HG02884 (cell line): Measurements from ENCODE around the gene ERCC6.

Experiments
- ATAC-seq: cut with Tn5 transposase; IDR thresholded peaks from one replicate; pipeline ENCODE4 v1.9.1; 2021; ENCODE audit warnings: mild to moderate bottlenecking, moderate library complexity; ENCODE audit not compliant: unreplicated experiment

ERCC6 gene

DNA sequence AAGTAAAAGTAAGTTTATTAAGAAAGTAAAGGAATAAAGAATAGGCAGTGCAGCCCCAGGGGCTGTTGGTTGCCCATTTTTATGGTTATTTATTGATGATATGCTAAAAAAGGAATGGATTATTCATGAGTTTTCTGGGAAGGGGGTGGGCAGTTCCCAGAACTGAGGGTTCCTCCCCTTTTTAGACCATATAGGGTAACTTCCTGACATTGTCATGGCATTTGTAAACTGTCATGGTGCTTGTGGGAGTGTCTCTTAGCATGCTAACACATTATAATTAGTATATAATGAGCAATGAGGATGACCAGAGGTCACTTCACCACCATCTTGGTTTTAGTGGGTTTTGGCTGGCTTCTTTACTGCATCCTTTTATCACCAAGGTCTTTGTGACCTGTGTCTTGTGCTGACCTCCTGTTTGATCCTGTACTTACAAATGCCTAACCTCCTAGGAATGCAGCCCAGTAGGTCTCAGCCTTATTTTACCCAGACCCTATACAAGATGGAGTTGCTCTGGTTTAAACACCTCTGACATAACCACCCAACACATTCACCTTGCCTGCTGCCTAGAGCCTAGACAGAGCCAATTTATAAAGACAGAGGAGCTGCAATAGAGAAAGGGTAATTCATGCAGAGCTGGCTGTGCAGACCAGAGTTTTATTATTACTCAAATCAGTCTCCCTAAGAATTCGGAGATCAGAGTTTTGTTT lies 10.9 kb upstream of the ERCC6 start:
- no peak for ATAC-seq

DNA sequence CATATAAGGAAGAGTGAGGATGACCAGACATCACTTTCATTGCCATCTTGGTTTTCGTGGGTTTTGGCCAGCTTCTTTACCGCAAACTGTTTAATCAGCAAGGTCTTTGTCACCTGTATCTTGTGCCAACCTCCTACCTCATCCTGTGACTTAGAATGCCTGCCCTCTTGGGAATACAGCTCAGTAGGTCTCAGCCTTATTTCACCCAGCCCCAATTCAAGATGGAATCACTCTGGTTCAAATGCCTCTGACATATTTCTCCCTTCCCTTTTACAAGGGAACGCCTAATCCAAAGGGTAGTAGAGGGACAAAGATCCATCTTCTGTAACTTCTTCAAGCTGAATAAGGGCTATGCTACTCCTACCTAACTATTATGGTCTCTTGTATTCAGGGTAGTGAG lies 4.7 kb upstream of the ERCC6 start:
- no peak for ATAC-seq

DNA sequence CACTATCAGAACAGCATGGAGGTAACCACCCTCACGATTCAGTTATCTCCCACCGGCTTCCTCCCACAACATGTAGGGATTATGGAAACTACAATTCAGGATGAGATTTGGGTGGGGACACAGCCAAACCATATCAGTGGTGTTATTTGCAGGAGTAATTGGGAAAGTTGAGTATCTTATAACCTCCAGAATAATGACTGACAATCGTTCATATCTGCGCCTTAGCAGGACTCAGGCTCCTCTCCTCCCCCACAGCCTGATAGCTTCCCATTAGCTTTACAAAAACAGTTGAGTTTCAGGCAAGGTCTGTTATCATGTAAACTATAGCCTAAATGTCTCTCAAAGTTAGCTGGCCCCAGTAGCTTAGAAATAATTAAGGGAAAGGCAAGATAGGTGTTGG lies 3.4 kb upstream of the ERCC6 start:
- ATAC-seq, result no peak

DNA sequence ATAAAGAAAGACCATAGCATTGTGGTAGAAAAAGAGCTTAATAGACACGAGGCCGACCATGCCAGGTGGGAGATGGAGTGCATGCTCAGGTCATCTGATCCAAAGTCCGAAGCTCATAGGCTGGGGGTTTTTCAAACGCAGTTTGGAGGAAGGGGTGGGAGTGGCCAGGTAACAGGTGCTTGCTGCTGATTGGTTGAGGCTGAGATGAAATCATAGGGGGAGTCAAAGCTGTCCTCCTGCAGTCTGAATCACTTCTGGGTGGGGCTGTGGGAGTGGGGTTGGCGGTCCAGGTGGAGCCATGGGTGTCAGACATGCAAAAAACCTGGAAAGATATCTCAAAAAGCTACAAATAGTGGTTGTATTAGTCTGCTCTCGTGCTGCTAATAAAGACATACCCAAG lies 2.8 kb upstream of the ERCC6 start:
- no peak for ATAC-seq

GRCh38 chr10:49540056-49540797 lies 1.3 kb upstream of the ERCC6 start:
- no peak for ATAC-seq

- peak; percentile 4 for ATAC-seq
Measured at GRCh38 chr10:49539320-49539885, 482 bp upstream of the ERCC6 start.

GRCh38 chr10:49534670-49535381 lies 4.1 kb downstream of the ERCC6 start:
- ATAC-seq, result peak; percentile 54

DNA sequence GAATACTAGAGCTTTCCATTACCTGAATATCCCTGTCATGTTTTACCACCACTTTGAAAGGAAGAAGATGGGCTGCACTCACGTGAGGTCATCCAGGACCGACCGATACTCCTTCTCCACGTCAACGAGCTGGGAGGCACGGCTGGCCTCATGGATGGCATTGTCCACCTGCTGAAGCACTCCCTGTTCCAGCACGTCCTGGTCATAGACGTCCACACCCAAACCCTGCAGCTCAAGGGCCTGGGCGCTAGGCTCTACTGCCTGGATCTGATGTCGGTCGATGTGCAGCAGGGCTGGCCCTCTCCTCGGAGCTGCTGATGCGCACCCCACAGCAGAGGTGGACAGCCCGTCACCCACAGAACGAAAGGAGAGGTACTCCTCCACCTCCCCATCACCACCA lies 6.5 kb downstream of the ERCC6 start:
- ATAC-seq, result no peak

GRCh38 chr10:49528977-49529506 lies 9.9 kb downstream of the ERCC6 start:
- no peak for ATAC-seq

DNA sequence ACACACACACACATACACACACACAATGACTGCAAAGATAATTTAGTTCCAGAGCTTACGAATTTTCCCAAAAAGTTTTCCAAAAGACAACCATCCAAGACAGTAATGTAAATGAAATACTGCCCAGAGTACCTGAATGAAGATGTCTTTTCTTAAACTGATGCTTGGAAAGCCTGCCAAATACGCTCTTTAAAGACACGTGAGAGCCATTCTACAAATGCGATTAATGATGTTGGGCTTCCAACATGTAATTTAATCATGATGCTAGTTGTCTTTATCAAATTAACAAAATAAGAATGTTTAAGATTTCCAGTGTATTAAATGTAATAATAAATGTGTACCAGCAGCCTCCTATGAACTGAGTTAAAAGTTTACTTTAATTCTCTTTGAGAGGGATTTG lies 11.1 kb downstream of the ERCC6 start:
- no peak for ATAC-seq

DNA sequence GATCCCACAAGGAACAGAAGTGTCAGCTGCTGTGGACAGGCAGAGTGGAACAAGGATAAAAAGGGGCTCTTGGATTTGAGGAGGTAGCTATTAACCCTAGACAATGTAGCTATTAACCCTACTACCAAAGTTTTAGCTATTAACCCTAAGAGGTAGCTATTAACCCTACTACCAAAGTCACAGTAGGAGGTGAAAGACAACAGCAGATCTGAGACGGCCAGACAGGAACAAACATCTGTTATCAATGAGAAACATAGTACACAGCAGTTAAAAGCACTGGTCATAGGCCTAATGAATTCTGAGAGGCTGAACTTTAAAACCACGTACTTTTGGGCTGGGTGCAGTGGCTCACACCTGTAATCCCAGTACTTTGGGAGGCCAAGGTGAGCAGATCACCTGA lies 11.9 kb downstream of the ERCC6 start:
- ATAC-seq, result no peak

DNA sequence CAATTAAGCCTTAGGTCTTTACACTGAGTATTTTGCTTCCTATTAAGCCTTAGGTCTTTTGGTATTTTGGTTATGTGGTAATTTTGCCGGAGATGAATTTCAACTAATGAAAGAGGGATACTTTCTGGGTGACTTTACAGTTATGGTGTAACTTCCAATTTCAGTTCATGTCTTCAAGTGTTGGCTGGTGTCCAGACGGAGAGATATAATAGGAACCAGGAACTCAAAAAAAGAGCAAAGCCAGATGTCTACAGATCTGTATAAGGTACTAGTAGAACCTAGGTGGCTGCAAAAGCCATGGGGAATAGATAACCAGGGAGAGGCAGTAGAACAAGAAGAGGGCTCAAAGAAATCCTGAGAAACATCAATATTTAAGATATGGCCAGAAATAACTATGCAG lies 12.3 kb downstream of the ERCC6 start:
- no peak for ATAC-seq

- ATAC-seq, result no peak
Measured at GRCh38 chr10:49524496-49524895, 14.4 kb downstream of the ERCC6 start.

GRCh38 chr10:49523301-49523700 lies 15.6 kb downstream of the ERCC6 start:
- ATAC-seq, result no peak

GRCh38 chr10:49521062-49521461 lies 17.9 kb downstream of the ERCC6 start:
- ATAC-seq, result no peak

- no peak for ATAC-seq
Measured at GRCh38 chr10:49520122-49520775, 18.7 kb downstream of the ERCC6 start.

GRCh38 chr10:49519717-49520116 lies 19.2 kb downstream of the ERCC6 start:
- ATAC-seq, result no peak

GRCh38 chr10:49518982-49519578 lies 19.8 kb downstream of the ERCC6 start:
- peak; percentile 50 for ATAC-seq

DNA sequence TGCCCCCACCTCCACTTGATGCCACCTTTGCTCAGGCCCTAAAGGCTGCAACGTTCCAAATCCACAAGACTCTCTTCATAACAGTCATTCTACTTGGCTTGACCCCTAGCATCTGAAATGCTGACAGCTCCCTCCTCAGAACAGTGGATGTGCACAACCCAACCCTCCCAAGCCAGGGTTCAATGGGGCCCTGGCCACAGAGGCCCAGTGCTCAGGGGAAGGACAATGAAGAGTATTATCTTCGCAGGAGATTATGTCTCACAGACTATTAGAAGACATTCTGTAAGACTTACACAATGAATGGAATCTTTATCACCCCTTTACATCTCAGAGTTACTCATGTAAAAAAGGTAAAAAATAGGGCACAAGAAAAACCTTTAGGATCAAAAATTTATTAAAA lies 20.4 kb downstream of the ERCC6 start:
- no peak for ATAC-seq

DNA sequence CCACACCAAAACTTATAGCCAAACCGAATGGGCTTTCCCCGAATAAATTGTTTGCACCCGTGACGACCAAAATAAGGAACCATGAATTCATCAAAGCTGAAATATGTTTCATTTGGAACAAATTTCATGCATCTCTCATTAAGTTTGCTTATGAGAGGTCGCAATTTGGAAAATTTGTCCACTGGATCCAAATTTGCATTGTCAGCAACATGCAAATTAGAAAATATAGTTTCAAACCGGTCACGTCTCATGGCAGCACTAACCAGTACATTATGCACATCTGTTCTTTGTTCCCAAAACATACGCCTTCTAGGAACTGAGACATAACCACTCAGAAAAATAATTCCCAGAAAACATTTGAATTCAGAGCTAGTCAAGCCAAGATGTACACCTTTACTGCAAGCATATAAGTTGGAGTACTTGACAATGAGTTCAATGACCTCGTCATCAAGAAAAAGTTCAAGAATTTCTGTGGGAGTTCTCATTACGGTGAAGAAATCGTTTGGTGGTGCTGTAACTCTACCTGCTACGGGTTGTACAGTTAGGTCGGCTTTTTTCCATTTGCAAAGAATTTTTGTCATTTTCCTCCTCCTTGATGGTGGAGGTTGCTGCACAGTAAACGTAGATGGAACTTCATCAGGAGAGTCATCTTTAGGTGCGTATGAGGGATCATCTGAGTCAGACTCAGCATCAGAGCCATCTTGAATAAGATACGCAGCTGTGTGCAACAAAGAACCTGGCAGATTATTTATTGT lies 22.5 kb downstream of the ERCC6 start:
- no peak for ATAC-seq
